Tongue (tissue), 2 donors: Measurements from ENCODE around the gene MAS1. TPM values are rescaled to one million over a fixed set of nuclear protein-coding genes. Genes with fewer than 3 reads are reported as not detected.

Experiments
- DNase-seq: peaks from one replicate; pipeline ENCODE4 v3.0.0-alpha.2; 2015
- total RNA-seq: library from RNA; depleted of rRNA; stranded (reverse); fragments of >200 nt; gene quantifications from one replicate; pipeline ENCODE4 v1.2.3, GENCODE V29; 2014

Gene MAS1
- total RNA-seq, 1 donor from 2014 or later: not detected

- DNase-seq: no peak
Measured at GRCh38 chr6:159880412-159880975, 10.3 kb upstream of the MAS1 start.

- DNase-seq: no peak
Measured at GRCh38 chr6:159884720-159885119, 6.1 kb upstream of the MAS1 start.

GRCh38 chr6:159886270-159886669 is 4.5 kb upstream of the MAS1 start:
- DNase-seq: no peak

- no peak for DNase-seq
Measured at GRCh38 chr6:159887146-159887545, 3.6 kb upstream of the MAS1 start.

GRCh38 chr6:159887761-159888160 is 3.0 kb upstream of the MAS1 start:
- no peak for DNase-seq

- DNase-seq: no peak
Measured at GRCh38 chr6:159890201-159890600, 587 bp upstream of the MAS1 start.

GRCh38 chr6:159892053-159892452 is 1.3 kb downstream of the MAS1 start:
- no peak for DNase-seq

GRCh38 chr6:159893064-159893463 is 2.3 kb downstream of the MAS1 start:
- no peak for DNase-seq

GRCh38 chr6:159894991-159895390 is 4.2 kb downstream of the MAS1 start:
- no peak for DNase-seq

- DNase-seq: no peak
Measured at GRCh38 chr6:159897603-159898002, 6.8 kb downstream of the MAS1 start.

- DNase-seq: no peak
Measured at GRCh38 chr6:159898519-159898918, 7.7 kb downstream of the MAS1 start.

- DNase-seq: peak; percentile 27
Measured at GRCh38 chr6:159899994-159900745, 9.4 kb downstream of the MAS1 start.

- peak; percentile 32 for DNase-seq
Measured at GRCh38 chr6:159902620-159903019, 11.8 kb downstream of the MAS1 start.

- DNase-seq: no peak
Measured at GRCh38 chr6:159904497-159904911, 13.7 kb downstream of the MAS1 start.

GRCh38 chr6:159906400-159906799 is 15.6 kb downstream of the MAS1 start:
- no peak for DNase-seq

GRCh38 chr6:159908535-159908934 is 17.7 kb downstream of the MAS1 start:
- no peak for DNase-seq

- DNase-seq: no peak
Measured at GRCh38 chr6:159908979-159909378, 18.2 kb downstream of the MAS1 start.

GRCh38 chr6:159910342-159910741 is 19.6 kb downstream of the MAS1 start:
- DNase-seq: no peak

GRCh38 chr6:159913375-159913774 is 22.6 kb downstream of the MAS1 start:
- no peak for DNase-seq

- no peak for DNase-seq
Measured at GRCh38 chr6:159913862-159914564, 23.2 kb downstream of the MAS1 start.

GRCh38 chr6:159914565-159914923 is 23.8 kb downstream of the MAS1 start:
- no peak for DNase-seq

GRCh38 chr6:159915397-159915796 is 24.6 kb downstream of the MAS1 start:
- DNase-seq: no peak

GRCh38 chr6:159916237-159916636 is 25.4 kb downstream of the MAS1 start:
- no peak for DNase-seq

GRCh38 chr6:159916752-159917151 is 26.0 kb downstream of the MAS1 start:
- DNase-seq: peak; percentile 34
